Activated naive CD4-positive, alpha-beta T cell treated with anti-CD3 and anti-CD28 coated beads for 36 hours (primary cell): Measurements from ENCODE around the gene HLA-E. TPM values are rescaled to one million over a fixed set of nuclear protein-coding genes. Genes with fewer than 3 reads are reported as not detected.
"Not testable (repeated sequence)": the region's sequence is repeated elsewhere in the genome, so short reads cannot be mapped to it uniquely, and the experiment has no call there.

Experiments
- CTCF ChIA-PET: fragments of 350-600 bp; sonication (Branson Sonifier 250); formaldehyde crosslinking; loops from one replicate; lab custom pipeline; 2021; ENCODE audit warnings: antibody characterized with exemption; lab: Charles Lee
- DNase-seq: peaks from one replicate; pipeline ENCODE4 v3.0.0-alpha.2; 2020
- H3K27ac Mint-ChIP-seq: one replicate; pipeline ENCODE4 v1.8.0; 2021; ENCODE audit warnings: mild to moderate bottlenecking, mixed read lengths
- H3K27me3 Mint-ChIP-seq: one replicate; pipeline ENCODE4 v1.8.0; 2021; ENCODE audit warnings: low read depth, mixed read lengths
- H3K36me3 Mint-ChIP-seq: one replicate; pipeline ENCODE4 v1.8.0; 2021; ENCODE audit warnings: low read depth, mixed read lengths
- H3K4me1 Mint-ChIP-seq: one replicate; pipeline ENCODE4 v1.8.0; 2021; ENCODE audit warnings: low read depth, mixed read lengths
- H3K4me3 Mint-ChIP-seq: one replicate; pipeline ENCODE4 v1.8.0; 2021; ENCODE audit warnings: mild to moderate bottlenecking, moderate library complexity, mixed read lengths
- H3K9me3 Mint-ChIP-seq: one replicate; pipeline ENCODE4 v1.8.0; 2021; ENCODE audit warnings: mixed read lengths
- intact Hi-C: fragments of 100-400 bp; cut with micrococcal nuclease; formaldehyde crosslinking; loops from one replicate; pipeline ENCODE4 v1.15.1; 2023
- total RNA-seq, 2 experiments: library from RNA; stranded (reverse); gene quantifications; one replicate each; pipeline ENCODE4 v1.2.3, GENCODE V29; 2021

Gene HLA-E
- total RNA-seq, 2 experiments from 2014 or later = 598 to 608 TPM

DNA sequence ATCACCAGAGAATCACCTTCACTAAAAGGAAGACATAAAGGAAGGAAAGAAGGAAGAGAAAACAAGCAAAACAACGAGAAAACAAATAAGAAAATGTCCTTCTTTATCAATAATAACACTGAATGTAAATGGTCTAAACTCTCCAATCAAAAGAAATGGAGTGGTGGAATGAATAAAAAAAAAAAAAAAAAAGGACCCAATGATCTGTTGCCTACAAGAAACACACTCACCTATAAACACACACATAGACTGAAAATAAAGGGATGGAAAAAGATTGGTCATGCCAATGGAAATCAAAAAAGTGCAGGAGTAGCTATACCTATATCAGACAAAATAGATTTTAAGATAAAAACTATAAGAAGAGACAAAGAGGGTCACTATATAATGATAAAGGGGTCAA is 30.2 kb upstream of the HLA-E start:
- no peak overlapping the region for H3K4me3 Mint-ChIP-seq
- intact Hi-C loops = no loop called here
- DNase-seq = no peak
- CTCF ChIA-PET = interaction anchor here (1.7 kb wide), 1 partner anchor 48 kb away, joined by 5 read pairs; no protein-coding TSS in a partner anchor
- H3K36me3 Mint-ChIP-seq = no peaks in the 10 kb centered on the region
- no peak overlapping the region for H3K27ac Mint-ChIP-seq
- H3K9me3 Mint-ChIP-seq = no peaks in the 10 kb centered on the region
- peaks cover 84% of the 10 kb centered on the region for H3K27me3 Mint-ChIP-seq
- H3K4me1 Mint-ChIP-seq = peaks cover 9% of the 10 kb centered on the region

DNA sequence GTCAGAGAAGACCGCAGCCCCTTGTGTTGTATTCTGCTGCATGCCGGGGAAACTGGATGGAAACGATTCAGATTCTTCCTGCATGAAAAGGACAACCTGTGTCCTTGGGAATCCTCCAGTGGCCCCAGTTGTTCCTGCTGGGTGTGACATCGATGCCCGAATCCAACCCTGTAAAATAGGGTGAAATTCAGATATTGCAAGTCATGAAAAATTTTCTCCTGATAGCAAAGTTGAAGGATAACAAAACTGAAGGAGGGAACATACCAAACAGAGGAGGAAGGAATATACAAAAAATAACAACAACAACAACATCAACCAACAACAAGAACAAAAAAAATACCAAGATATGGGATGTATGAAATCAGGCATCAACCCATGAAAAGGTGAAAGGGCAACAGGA is 28.3 kb upstream of the HLA-E start:
- H3K4me3 Mint-ChIP-seq = no peak overlapping the region
- DNase-seq = no peak
- H3K4me1 Mint-ChIP-seq = peaks cover 22% of the 10 kb centered on the region
- no peaks in the 10 kb centered on the region for H3K9me3 Mint-ChIP-seq
- CTCF ChIA-PET = no interaction called here
- H3K27ac Mint-ChIP-seq = no peak overlapping the region
- intact Hi-C loops = no loop called here
- H3K36me3 Mint-ChIP-seq = no peaks in the 10 kb centered on the region
- peaks cover 84% of the 10 kb centered on the region for H3K27me3 Mint-ChIP-seq

DNA sequence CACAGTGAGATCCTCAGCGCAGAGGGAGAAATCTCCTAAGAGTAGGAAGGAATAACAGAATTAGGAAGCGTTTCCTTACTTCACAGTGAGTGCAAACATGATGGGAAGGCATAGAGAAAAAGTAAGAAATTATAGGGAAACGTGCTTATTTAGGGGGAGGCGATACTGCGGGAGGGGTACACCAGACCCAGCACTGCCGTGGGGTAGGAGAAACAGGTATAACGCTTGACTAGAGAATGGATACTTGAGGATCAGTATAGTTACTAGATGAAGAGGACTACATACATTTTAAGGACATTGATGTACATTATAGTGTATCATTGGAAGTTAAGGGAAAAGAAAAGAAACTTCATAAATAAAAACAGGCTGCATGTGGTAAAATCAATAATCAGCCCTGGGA is 26.8 kb upstream of the HLA-E start:
- CTCF ChIA-PET = interaction anchor here (1.3 to 5.7 kb wide), 3 partner anchors 8 to 21 kb away, joined by 4 to 30 read pairs (median 7); no protein-coding TSS in a partner anchor
- H3K4me1 Mint-ChIP-seq = peaks cover 29% of the 10 kb centered on the region

DNA sequence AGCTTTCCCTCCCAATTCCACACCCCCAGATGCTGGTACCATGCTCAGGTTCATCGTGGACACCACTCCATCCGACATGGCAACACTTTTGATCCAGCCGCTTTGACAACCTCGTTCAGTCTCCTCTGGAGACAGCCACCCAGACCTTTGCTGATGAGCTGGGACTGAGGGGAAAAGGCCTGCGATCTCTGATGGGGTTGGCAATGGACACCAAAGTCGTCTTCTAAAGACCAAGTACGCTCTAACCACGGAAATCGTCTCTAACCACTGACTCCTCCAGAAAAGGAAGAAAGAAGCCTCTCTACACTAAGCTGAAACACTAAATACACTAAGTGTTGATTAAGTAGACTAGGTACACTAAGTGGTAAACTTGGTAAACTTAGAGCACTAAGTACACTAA is 26.1 kb upstream of the HLA-E start:
- H3K27me3 Mint-ChIP-seq = peaks cover 85% of the 10 kb centered on the region
- no peak overlapping the region for H3K4me3 Mint-ChIP-seq
- no peaks in the 10 kb centered on the region for H3K36me3 Mint-ChIP-seq
- no peak for DNase-seq
- CTCF ChIA-PET = interaction anchor here (0.9 to 5.7 kb wide), 5 partner anchors 9 to 134 kb away, joined by 3 to 30 read pairs (median 6); no protein-coding TSS in a partner anchor
- no peaks in the 10 kb centered on the region for H3K9me3 Mint-ChIP-seq
- intact Hi-C loops = no loop called here
- peaks cover 29% of the 10 kb centered on the region for H3K4me1 Mint-ChIP-seq
- no peak overlapping the region for H3K27ac Mint-ChIP-seq

More for the DNA sequence above, 26.8 kb upstream of the HLA-E start:
- Mint-ChIP-seq H3K36me3 (no peaks in the 10 kb centered on the region), H3K4me3 (no peak overlapping the region), H3K27ac (no peak overlapping the region), H3K9me3 (no peaks in the 10 kb centered on the region), H3K27me3 (peaks cover 86% of the 10 kb centered on the region)
- no peak for DNase-seq
- intact Hi-C loops = no loop called here

DNA sequence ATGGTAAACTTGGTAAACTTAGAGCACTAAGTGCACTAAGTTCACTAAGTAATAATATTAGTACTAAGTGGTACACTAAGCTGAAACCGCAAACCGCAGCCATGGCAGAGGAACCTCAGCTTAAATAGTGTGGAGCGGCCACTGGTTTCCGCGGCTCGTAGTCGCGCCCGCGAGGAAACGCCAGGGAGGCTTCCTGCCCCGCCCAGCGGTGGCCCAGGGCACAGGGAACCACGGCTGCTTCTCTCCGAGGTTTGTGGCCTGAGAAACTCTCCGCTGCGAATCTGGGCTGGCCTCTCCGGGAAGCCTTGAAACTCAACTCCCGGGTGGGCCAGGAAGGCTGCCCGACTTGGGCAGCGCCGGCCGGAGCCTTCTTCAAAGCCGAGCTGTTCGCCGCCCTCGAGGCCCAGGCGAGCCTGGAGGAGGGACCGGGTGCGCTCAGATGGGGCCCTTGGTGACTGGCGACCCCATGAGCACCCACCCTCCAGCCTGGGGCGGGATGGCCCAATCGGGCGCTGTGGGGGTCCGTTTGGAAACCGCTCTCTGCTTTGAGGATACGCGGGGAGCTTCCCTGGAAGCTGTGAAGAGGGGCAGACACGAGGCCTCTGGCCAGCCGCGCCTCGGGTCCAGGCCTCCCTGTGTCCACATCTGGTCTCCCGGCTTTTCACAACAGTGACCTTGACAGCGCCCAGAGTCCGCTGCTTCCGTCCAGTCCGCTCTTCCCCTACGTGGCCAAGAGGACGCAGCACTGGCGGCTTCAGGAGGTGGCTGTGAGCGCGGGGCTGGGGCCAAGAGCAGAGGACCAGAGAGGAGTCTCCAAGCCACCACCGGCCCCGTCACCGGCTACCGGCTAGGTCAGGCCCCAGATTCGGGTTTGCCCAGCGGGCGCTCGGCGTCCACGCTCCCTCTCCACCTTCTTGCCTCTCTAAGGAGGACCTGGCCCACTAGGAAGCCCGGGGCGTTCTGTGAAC is 25.4 kb upstream of the HLA-E start:
- H3K27ac Mint-ChIP-seq = no peak overlapping the region
- intact Hi-C loops = no loop called here
- no peaks in the 10 kb centered on the region for H3K9me3 Mint-ChIP-seq
- CTCF ChIA-PET = interaction anchor here (0.9 to 5.7 kb wide), 7 partner anchors 9 to 133 kb away, joined by 3 to 30 read pairs (median 4); no protein-coding TSS in a partner anchor
- no peaks in the 10 kb centered on the region for H3K36me3 Mint-ChIP-seq
- H3K4me1 Mint-ChIP-seq = peaks cover 29% of the 10 kb centered on the region
- no peak overlapping the region for H3K4me3 Mint-ChIP-seq
- DNase-seq = peak; percentile 77
- peaks cover 83% of the 10 kb centered on the region for H3K27me3 Mint-ChIP-seq

DNA sequence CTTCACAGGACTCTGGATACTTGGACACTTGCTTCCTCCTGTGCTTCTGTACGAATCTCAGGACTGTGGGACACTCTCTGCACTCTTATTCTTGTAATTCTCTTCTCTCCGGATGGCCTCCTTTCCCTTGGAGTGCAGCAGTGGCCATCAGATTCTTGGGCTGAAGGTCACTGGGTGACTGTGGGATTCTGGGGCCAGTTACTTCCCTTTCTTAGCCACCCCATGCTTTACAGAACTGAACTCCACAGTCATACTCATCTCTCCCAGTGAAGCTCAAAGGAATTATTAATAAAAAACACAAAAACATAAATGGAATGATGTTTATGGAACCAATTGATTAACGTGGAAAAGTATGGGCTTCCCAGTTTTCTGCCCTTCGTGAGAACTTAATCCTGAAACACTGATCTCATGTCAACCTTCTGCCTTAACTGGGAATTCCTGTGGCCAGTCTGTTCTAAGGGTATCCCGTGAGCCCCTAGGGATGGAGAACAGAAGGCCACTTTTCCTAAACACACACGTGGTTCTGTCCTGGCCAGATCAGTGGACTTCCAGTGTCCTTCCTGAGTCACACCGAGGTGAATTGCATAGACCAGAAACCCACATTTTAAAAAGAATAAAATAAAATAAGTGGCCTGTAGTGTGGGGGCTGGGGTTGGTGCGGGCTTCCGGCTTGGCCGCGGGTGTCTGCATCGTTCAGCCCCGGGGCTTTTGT is 23.6 kb upstream of the HLA-E start:
- CTCF ChIA-PET = interaction anchor here (0.8 to 5.7 kb wide), 4 partner anchors 11 to 149 kb away, joined by 3 to 30 read pairs (median 6); no protein-coding TSS in a partner anchor
- intact Hi-C loops = loop anchor here (1.0 kb wide), 1 partner anchor 12 kb away; no protein-coding TSS in a partner anchor
- Mint-ChIP-seq H3K27ac (no peak overlapping the region), H3K36me3 (no peaks in the 10 kb centered on the region), H3K9me3 (no peaks in the 10 kb centered on the region), H3K4me1 (peaks cover 29% of the 10 kb centered on the region), H3K4me3 (peak overlapping the region; percentile 27), H3K27me3 (peaks cover 80% of the 10 kb centered on the region)
- no peak for DNase-seq

DNA sequence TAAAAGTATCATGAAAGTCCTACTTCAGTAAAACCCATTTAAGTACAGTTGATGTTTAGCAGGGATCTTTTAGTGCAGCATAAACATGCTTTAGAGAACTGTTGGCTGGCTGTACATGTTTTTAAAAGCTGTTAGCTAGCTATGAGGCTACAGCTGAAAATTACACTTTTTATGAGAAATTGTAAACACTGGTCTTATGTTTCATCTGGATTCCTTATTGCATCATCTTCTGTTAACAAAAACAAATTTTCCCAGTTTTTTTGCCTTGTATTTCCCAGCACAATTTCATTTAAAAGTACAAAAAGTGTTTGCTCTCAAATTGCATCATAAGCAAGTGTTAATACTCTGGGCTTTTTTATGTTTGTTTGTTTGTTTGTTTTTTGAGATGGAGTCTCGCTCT is 18.3 kb upstream of the HLA-E start:
- Mint-ChIP-seq H3K36me3 (no peaks in the 10 kb centered on the region), H3K4me1 (peaks cover 7% of the 10 kb centered on the region), H3K9me3 (no peaks in the 10 kb centered on the region), H3K27ac (no peak overlapping the region), H3K4me3 (no peak overlapping the region), H3K27me3 (peaks cover 59% of the 10 kb centered on the region)
- DNase-seq = no peak
- intact Hi-C loops = no loop called here
- CTCF ChIA-PET = interaction anchor here (1.3 to 3.8 kb wide), 3 partner anchors 11 to 70 kb away, joined by 3 to 13 read pairs (median 5); no protein-coding TSS in a partner anchor

DNA sequence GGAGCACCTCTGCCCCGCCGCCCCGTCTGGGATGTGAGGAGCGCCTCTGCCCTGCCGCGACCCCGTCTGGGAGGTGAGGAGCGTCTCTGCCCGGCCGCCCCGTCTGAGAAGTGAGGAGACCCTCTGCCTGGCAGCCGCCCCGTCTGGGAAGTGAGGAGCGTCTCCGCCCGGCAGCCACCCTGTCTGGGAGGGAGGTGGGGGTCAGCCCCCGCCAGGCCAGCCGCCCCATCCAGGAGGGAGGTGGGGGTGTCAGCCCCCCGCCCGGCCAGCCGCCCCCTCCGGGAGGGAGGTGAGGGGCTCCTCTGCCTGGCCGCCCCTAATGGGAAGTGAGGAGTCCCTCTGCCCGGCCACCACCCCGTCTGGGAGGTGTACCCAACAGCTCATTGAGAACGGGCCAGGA is 14.2 kb upstream of the HLA-E start:
- H3K4me1 Mint-ChIP-seq, intact Hi-C loops, H3K9me3 Mint-ChIP-seq, H3K4me3 Mint-ChIP-seq, H3K27ac Mint-ChIP-seq, H3K36me3 Mint-ChIP-seq, DNase-seq, CTCF ChIA-PET: not testable (repeated sequence)
- peaks cover 57% of the 10 kb centered on the region for H3K27me3 Mint-ChIP-seq

DNA sequence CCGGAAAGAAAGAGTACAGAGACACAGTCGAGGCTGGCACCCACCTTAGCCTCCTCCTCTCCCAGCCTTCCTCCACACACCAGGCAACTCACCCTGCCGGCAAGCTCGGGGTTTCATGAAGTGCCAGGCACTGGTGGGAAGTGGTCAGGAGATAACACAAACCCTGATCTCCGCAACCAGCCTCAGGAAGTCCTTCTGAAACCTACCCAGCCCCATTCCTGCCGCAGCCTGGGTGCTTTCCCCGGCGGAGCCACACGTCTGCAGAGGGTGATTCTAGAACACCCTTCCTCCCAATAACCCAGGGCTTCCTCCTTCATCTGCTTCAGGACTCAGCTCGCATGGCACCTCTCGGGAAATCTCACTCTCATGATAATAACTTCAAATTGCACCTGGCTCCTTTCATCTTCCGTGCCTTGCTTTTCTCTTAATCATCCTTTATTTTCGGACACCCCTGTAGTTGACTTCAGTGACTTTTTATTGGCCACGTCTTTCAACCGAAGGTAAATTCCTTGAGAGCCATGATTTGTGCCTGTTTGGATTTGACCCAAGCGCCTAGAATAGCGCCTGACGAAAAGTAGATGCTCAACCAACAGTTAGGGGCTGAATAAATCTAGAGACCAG is 8.7 kb upstream of the HLA-E start:
- CTCF ChIA-PET = interaction anchor here (8.1 to 10.3 kb wide), 2 partner anchors 62 to 117 kb away, joined by 134 to 367 read pairs; no protein-coding TSS in a partner anchor
- Mint-ChIP-seq H3K27ac (no peak overlapping the region), H3K36me3 (no peaks in the 10 kb centered on the region), H3K4me3 (peak overlapping the region; percentile 32), H3K4me1 (peaks cover 18% of the 10 kb centered on the region), H3K9me3 (no peaks in the 10 kb centered on the region), H3K27me3 (peaks cover 55% of the 10 kb centered on the region)
- intact Hi-C loops = loop anchor here (5.0 kb wide), 2 partner anchors 347 to 397 kb away; no protein-coding TSS in a partner anchor
- peak; percentile 54 for DNase-seq

DNA sequence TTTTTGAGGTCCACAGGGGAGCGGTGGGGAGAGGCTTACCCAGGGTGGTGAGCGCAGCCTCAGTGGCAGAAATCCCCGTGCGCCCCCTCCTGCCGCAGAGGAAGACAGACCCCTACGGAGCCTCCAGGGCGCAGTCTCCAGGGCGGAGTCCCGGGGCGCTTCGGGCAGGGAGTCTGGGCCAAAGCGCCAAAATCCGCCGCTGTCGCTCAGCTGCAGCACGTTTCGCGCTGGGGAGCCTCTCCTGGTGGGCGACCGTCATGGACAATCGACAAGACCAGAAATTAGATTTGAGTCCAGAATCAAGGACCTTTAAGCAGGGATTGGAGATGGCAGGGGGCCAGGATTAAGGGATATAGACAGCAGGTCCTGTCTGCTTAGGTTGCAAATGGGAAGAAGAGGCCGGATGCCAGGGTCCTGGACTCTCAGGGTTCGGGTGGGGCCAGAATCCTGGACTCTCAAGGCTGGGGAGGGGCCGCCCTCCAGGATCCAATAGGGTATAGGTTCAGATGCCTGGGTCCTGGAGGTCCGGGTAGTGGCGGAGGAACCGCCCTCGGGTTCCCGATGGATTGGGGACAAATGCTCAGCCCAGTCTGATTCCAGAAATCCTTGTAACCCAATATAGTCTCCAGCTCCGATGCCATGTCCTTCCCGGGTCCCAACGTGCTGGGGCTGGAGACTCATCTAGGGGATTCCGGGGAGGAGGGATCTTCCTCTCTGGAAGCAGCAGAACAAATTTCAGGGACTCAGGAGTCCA is 7.9 kb upstream of the HLA-E start:
- no peak for DNase-seq
- CTCF ChIA-PET = interaction anchor here (0.6 to 10.3 kb wide), 23 partner anchors 11 to 425 kb away, joined by 3 to 367 read pairs (median 5); partner anchors contain the start of gene DHX16
- peak overlapping the region; percentile 38 for H3K4me3 Mint-ChIP-seq
- H3K4me1 Mint-ChIP-seq = peaks cover 23% of the 10 kb centered on the region
- no peaks in the 10 kb centered on the region for H3K36me3 Mint-ChIP-seq
- H3K27ac Mint-ChIP-seq = no peak overlapping the region
- H3K9me3 Mint-ChIP-seq = no peaks in the 10 kb centered on the region
- intact Hi-C loops = loop anchor here (5.0 kb wide), 2 partner anchors 346 to 396 kb away; no protein-coding TSS in a partner anchor
- H3K27me3 Mint-ChIP-seq = peaks cover 50% of the 10 kb centered on the region
